HepG2 (cell line): Measurements from ENCODE around the gene TPST1.

Source experiments
- BRD4 ChIP-seq: sonication (generic); formaldehyde crosslinking; IDR thresholded peaks from 2 replicates; pipeline ENCODE4 v1.4.0; 2020; ENCODE audit warnings: missing genetic modification reagents
- CEBPB ChIP-seq: IDR thresholded peaks from 2 replicates; pipeline ENCODE4 v1.6.1; 2011; ENCODE audit warnings: low read depth, low read length, improper control_type of control experiment, borderline replicate concordance
- CHD2 ChIP-seq: IDR thresholded peaks from 2 replicates; pipeline ENCODE4 v1.6.1; 2011; ENCODE audit warnings: low read depth, low read length, improper control_type of control experiment
- CTCF ChIP-seq: sonication (generic); formaldehyde crosslinking; IDR thresholded peaks from 2 replicates; pipeline ENCODE4 v1.5.0; 2020; ENCODE audit warnings: mild to moderate bottlenecking, missing genetic modification reagents, moderate library complexity
- EZH2 ChIP-seq: conservative IDR thresholded peaks from 2 replicates; pipeline ENCODE4 v1.6.1; 2012; ENCODE audit warnings: mild to moderate bottlenecking, low read depth, low read length, moderate library complexity
- KAT7 ChIP-seq: IDR thresholded peaks from 2 replicates; pipeline ENCODE4 v1.6.1; 2018; ENCODE audit warnings: borderline replicate concordance, missing compliant biosample characterization
- MYC ChIP-seq: sonication (generic); formaldehyde crosslinking; IDR thresholded peaks from 2 replicates; pipeline ENCODE4 v1.9.0; 2021; ENCODE audit warnings: missing genetic modification reagents, borderline replicate concordance
- NRL ChIP-seq: sonication (generic); formaldehyde crosslinking; IDR thresholded peaks from 2 replicates; pipeline ENCODE4 v1.5.0; 2020; ENCODE audit warnings: missing genetic modification reagents, mild to moderate bottlenecking, moderate library complexity, borderline replicate concordance
- PHF21A ChIP-seq: sonication (generic); formaldehyde crosslinking; IDR thresholded peaks from 2 replicates; pipeline ENCODE4 v1.5.0; 2020; ENCODE audit warnings: mild to moderate bottlenecking, missing genetic modification reagents
- POLR2A ChIP-seq, 2 experiments: IDR thresholded peaks; 2 replicates each; pipeline ENCODE4 v1.6.1; 2011; ENCODE audit warnings: low read depth in 2 of 2, low read length in 2 of 2, mild to moderate bottlenecking in 1 of 2, moderate library complexity in 1 of 2; ENCODE audit not compliant: insufficient read depth in 1 of 2
- POLR2AphosphoS2 ChIP-seq: IDR thresholded peaks from 2 replicates; pipeline ENCODE4 v1.6.1; 2011; ENCODE audit warnings: low read depth, low read length, improper control_type of control experiment
- RFX1 ChIP-seq: fragments of 450-650 bp; IDR thresholded peaks from 2 replicates; pipeline ENCODE4 v1.6.1; 2017
- TEF ChIP-seq: sonication (generic); formaldehyde crosslinking; IDR thresholded peaks from 2 replicates; pipeline ENCODE4 v1.5.0; 2020; ENCODE audit warnings: missing genetic modification reagents
- ZNF580 ChIP-seq: IDR thresholded peaks from 2 replicates; pipeline ENCODE4 v1.6.1; 2016; ENCODE audit warnings: low read depth, borderline replicate concordance

GRCh38 chr7:66267249-66267648 is 62.1 kb downstream of the TPST1 start:
- TF ChIP-seq MYC, result no peak
- TF ChIP-seq POLR2AphosphoS2, result no peak
- no peak for TF ChIP-seq CHD2
- no peak for TF ChIP-seq CTCF (CRISPR knock-in tag)
- TF ChIP-seq CEBPB, result no peak
- no peak for TF ChIP-seq PHF21A (CRISPR knock-in tag)
- TF ChIP-seq ZNF580, result no peak
- no peak for TF ChIP-seq RFX1
- no peak for TF ChIP-seq BRD4 (CRISPR knock-in tag)
- TF ChIP-seq NRL (CRISPR knock-in tag), result no peak
- TF ChIP-seq EZH2, result no peak
- TF ChIP-seq POLR2A (IDR thresholded peaks at IDR 0.05; ENCODE audit: insufficient read depth in 1 of 2, low read depth in 2 of 2, low read length in 2 of 2), result no peak
- no peak for TF ChIP-seq KAT7
- no peak for TF ChIP-seq TEF (CRISPR knock-in tag)
